Astrocyte of the hippocampus (primary cell): ENCODE results near the gene USP3.

ENCODE experiments used
- DNase-seq: peaks from one replicate; pipeline ENCODE4 v3.0.0; 2011; ENCODE audit warnings: low read depth, low spot score

USP3 gene

GRCh38 chr15:63497642-63498467, 6.5 kb upstream of the USP3 start:
- no peak for DNase-seq

DNA sequence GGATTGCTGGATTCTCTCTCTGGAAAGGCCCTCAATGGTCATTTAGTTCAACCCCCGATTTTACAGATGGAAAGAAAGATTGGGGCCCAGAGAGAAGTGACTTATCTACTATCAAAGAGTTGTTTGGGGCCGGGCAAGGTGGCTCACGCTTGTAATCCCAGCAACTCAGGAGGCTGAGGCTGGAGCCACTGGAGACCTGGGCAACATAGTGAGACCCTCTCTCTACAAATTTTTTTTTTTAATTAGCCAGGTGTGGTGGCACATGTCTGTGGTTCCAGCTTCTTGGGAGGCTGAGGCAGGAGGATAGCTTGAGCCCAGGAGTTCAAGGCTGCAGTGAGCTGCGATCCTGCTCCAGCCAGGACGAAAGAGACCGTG, 5.2 kb upstream of the USP3 start:
- no peak for DNase-seq

DNA sequence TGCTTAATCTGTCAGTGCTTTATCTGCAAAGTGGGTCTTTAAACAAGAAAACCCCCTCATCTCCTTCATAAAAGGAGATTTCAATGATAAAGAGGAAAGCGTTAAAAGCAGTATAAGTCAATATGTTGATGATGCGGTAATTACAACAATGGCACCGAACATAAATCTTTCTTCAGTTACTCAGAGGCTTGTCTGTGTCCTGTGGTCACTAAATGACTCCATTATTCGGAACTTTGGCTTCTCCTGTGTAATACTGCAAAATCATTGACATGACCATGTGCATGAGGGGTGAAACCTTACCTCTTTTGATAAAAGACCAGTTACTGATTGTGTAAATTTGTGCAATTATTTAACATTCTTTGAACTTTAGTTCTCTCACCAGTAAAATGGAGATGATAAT, 4.8 kb upstream of the USP3 start:
- no peak for DNase-seq

DNA sequence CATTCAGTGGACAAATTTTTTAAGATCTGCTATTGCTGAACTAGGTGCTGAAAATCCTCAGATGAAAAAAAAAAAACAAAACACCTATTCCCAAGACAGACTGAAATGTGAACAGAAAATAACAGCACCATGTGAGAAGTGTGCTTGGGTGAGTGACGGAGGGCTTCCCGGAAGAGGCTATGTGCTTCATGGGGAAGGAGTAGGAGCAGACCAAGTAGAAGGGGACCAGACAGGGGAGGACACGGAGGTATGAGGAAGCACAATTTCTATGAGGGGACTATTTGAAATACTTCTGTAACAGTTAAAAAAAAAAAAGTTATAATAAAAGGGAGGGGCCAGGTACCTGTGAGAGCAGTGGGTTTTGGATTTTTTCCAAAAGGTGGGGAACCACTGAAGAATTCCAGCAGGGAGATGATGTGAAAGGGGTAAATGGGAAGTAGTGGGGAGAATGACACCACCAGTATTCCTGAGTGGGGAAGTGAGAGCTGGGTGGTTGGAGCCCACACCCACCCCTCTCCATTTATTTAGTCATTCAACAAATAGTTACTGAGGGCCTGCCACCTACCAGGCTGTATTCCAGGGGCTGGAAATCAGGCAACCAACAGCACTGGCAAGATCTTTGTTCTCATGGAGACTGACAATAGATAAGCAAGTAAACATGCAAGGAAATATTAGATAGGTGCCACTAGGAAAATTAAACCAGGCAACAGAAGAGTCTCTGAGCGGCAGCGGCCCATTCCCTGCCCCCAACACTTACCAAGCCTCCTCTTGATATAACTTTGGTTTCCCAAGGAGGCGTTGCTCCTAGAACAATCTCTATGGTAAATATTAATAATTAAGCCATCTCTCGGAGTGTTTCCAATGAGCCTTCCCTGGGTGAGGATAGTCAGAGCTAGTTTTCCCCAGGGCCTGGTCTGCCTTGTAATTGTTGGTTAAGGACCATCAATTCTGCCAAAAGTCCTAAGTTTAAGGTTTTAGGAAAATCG, 3.8 kb upstream of the USP3 start:
- no peak for DNase-seq

GRCh38 chr15:63501256-63502089, 2.9 kb upstream of the USP3 start:
- peak; percentile 90 for DNase-seq

DNA sequence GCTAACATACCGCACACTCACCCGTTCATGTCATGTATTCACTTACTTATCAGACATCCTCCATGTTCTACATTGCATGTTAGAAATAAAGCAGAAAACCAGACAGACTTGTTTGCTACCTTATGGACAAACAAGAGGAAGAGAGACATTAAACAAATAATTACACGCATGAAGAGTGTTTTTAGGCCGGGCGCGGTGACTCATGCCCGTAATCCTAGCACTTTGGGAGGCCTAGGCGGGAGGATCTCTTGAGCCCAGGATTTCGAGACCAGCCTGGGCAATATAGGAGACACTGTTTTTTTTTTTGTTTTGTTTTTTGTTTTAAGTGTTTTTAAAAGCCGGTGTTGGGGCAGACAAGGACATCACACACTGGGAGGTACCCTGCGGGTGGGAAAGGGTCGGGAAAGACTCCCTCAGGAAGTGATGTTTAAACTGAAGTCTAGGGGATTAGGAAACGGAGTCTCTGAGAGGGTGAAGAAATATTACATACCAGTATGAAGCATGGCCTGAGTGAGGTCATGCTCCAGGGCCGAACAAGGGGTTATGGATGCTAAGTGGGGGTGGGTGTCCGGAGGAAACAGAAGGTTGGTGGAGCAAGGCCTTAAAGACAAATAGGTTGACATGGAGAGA, 2.1 kb upstream of the USP3 start:
- no peak for DNase-seq

GRCh38 chr15:63502843-63503738, 1.3 kb upstream of the USP3 start:
- DNase-seq, result peak; percentile 68

DNA sequence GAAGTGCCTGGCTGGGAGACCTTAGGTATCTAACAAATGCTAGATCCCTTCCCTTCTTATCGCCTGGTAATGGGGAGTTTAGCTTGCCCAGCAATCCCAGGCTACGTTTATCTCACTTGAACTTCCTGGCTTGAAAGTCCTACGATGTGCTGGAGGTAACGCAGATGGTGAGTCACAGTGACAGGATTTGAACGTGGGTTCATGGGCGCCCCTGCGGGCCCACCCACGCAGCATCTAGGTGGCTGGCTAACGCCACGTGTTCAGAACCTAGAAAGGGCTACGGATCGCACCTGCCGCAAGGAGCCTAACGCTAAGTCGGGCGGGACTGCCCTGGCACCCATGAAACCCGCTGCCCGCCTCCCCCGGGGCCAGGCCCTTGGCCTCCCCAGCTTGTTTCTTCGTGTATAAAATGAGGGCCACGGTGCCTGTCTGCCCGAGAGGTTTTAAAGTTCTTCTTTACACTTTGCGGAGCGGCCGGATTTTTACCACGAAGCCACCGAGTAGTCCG, 600 bp upstream of the USP3 start:
- peak; percentile 76 for DNase-seq

DNA sequence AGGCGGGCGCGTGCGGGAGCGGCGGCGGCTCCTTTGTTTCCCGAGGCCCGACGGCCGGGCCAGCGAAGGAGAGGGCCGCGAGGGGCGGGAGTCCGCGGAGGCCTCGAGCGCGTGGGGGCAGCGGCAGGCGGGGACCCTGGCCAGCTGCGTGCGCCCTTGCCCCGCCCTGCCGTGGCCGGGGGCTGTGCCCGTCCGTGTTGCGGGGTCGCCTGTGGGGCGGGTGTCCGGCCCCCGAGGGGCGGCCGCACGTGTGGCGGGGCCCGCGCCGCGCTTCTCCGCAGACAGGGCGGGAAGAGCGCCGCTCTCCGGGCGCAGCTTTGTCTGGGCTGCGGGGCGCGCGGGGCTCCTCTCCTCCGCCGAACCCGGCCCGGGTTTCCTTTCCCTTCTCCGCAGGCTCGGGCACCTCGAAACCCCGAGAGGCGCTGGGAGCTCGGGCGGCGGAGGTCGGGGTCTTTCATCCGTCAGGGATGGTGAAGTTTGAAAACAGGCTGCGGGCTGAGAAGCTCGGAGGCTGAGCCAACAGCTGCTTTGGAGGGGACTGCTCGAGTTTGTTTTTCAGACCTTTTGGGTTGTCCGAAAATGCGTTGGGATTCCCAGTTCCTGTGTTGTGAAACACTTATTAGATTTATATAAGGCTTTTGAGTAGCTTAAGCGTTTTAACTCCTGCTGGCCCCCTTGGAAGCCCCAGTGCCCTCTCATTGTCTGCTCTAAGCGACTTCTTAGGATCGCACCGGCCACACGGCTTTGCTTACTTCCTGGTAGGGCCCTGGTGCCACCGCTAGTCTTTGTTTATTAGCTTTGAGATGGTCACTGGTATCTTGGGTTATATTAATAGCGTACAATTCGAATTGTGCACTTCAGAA, 817 bp downstream of the USP3 start:
- DNase-seq, result peak; percentile 70

DNA sequence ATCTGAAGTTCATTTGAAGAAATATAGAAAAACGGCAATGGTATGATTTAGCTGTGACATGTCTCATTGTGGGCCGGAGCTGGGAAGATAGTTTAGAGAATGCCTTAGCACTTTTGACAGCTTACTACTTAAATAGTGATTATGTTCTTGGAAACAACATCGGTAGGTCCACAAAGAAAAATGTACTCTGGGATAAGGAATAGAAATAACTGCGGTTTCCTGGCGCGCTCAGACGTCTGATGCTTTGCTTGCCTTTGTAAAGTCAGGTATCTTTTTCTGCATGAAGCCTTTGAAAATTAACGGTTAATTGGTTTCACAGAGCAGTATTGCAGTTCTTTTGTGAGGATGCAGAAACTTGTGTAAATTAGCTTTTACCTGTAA, 1.4 kb downstream of the USP3 start:
- DNase-seq, result peak; percentile 52

GRCh38 chr15:63506537-63507035, 2.2 kb downstream of the USP3 start:
- no peak for DNase-seq

DNA sequence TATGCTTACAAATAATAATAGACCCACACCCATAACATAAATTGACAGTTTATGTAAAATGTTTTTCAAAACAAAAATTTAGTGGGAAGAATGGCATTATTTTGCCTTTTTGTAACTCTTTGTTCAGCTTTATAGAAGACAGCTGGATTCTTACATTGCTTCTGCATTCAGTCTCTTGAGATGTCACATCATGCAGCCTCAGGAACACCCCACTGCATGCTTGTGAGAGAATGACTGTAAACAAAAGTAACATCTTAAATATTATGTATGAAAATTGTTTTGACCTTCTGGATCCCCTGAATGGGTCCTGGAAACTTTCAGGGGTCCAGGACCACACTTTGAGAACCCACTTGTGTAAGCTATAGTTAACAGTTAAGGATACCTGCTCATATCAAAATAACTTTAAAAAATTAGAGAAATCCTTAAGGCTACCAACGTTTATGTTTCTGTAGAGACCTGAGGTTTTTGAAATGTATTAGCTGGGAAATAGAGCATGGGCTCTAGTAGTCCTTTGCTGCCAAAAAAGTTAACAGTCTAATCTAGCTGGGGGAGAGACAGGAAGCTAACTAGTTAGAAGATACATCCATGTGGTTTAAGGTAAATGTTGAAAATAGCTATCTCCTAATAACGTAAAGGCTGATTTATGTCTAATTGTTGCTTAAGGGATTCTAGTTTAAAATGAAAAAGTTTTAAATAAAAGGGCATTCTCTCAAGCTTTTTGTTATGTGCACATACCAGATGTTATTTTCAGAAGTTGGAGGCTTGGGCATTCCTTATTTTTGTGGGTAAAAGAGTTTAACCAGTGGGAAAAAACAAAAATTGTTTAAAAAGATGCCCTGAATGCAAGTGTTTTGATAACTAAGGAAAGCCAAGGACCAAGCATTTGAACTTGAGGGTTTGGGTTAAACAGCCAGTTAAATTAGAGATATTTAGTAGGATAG, 3.8 kb downstream of the USP3 start:
- DNase-seq, result no peak

DNA sequence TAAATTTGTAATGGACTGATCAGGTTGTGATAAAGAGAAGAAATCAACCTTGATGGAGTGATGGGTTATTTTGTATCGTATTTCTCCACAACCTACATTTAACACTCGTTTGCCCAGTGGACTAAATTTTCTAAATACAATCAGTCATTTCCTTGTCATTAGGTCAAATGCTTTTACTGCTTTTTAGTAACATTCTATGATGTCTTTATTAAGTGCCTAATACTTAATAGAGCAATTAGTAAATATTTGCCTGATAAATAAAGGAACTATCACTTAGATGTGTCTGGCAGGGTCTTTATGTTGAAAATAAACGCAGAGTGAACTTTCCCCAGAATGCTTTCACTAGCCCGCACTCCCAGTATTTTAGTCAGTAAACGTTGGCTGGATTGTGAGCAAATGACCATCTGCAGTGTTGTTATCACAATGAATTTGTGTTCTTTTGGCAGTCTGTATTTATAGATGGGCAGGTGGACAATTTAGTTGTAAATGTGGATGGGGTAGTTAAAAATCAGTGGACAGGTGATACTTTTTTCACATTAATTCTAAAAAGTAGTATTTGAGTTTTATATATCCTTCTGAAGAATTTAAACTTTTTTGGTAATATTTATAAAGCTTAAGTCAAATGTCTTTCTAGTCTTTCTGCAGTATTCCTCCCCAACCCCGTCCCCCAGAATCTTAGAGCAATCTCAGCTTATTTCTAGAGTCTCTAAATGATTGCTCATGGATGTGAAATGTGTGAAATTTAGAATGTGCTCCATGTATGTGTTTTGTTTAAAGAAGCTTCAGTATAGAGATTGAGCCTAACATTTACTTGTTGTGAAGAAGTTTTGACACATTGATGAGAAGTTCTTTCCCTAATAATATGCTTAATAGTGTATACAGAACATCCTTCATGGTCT, 4.9 kb downstream of the USP3 start:
- no peak for DNase-seq

- DNase-seq, result peak; percentile 57
These were observed 5.9 kb downstream of the USP3 start for GRCh38 chr15:63509955-63510940.

GRCh38 chr15:63512148-63512547, 7.8 kb downstream of the USP3 start:
- no peak for DNase-seq
